HG02884 (cell line): ENCODE data around the gene MAT2B.

ENCODE experiments used
- ATAC-seq: cut with Tn5 transposase; IDR thresholded peaks from one replicate; pipeline ENCODE4 v1.9.1; 2021; ENCODE audit warnings: mild to moderate bottlenecking, moderate library complexity; ENCODE audit not compliant: unreplicated experiment

The MAT2B gene

DNA sequence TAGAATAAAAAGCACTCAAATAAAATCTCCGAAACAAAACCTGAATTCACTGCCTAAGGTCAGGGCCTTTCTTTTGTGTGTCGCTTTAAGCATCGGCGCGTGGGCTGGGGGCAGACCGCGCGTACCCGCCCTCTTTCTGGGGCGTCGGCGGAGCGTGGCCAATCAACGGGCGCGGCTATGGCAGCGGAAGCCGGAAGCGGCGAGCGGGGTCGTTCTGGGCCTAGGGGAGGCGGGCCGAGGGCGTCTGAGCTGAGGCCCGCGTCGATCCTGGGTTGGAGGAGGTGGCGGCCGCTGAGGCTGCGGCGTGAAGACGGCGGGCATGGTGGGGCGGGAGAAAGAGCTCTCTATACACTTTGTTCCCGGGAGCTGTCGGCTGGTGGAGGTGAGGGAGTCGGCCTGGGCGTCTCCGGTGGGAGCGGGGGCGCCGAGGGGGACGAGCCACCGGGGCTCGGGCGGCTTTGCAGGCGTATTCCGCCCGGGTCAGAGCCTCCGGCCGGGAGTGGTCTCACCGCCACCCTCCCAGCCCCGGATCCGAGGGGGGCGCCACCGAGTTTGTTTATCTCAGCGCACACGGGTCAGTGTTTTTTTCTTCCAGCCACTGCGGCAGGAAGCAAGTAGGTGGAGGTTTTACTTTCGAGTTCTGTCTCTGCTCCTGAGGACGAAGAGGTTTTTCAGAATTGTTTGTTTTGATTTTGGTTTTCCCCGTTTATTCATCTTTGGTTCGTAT lies at the start of gene MAT2B:
TSS of gene MAT2B (plus strand) at position 252 of the 727 bp plus-strand sequence. CDS start at position 320, 68 bp downstream.
- ATAC-seq: peak; percentile 77

DNA sequence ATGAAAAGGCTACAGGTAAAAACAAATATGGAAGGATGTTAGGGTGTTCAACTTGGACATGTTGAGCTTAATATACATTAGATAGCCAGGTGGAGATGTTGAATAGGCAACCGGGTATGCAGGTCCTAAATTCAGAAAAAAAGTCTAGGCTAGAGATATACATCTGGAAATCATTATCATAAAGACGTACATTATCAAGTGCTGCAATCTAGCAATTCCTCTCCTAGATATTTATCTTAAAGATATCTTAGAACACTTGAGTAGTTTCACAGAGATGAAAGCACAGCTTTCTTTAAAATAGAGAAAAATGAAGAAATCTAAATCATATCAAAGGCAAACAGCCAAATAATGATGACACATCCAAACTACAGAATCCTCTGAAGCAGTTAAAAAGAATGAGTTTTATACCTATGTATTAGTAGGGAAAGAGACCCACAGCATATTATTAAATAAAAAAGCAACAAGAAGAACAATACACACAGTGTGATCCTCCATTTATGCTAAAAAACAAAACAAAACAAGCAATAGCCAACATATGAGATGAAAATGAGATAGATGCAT lies 49.3 kb upstream of the MAT2B start:
- ATAC-seq: no peak

DNA sequence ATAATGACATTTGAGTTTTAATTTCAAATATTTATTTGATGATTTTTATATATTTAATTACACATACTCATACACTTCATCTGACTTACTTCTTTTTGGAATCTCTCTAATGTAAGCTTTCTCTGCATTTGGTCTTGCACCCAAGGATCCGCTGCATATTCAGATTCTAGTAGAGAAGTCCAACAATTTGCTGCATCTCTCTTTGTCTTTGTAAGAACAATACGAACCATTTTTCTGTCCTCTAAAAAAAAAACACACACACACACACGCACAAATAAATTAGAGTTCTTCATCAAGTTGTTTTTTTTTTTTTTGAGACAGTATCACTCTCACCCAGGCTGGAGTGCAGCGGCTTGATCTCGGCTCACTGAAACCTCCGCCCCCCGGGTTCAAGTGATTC lies 48.6 kb upstream of the MAT2B start:
- no peak for ATAC-seq

- no peak for ATAC-seq
These were observed 46.5 kb upstream of the MAT2B start for GRCh38 chr5:163458778-163459385.

DNA sequence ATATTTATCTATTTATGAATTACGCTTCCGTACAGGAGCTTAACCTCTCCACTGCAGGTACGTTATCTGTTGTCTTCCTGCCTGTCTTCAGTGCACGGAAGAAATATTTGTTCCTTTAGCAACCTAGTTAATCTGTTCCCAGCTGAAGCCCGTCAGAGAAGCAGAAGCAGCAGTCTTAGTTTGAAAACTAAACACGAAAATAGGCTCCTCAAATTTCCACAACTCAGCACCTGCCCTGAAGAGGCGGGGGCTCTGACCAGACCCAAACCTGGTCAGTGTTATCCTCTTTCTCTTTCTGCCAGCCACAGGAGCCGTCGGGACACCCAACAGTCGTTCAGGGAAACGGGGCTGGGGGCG lies 46.0 kb upstream of the MAT2B start:
- peak; percentile 3 for ATAC-seq

- ATAC-seq: peak; percentile 77
These were observed 45.4 kb upstream of the MAT2B start, which contains the start of gene NUDCD2 for GRCh38 chr5:163459819-163460561. Gene NUDCD2, minus strand, starts transcription at chr5:163460102. Its CDS starts 52 bp downstream, at chr5:163460050.

DNA sequence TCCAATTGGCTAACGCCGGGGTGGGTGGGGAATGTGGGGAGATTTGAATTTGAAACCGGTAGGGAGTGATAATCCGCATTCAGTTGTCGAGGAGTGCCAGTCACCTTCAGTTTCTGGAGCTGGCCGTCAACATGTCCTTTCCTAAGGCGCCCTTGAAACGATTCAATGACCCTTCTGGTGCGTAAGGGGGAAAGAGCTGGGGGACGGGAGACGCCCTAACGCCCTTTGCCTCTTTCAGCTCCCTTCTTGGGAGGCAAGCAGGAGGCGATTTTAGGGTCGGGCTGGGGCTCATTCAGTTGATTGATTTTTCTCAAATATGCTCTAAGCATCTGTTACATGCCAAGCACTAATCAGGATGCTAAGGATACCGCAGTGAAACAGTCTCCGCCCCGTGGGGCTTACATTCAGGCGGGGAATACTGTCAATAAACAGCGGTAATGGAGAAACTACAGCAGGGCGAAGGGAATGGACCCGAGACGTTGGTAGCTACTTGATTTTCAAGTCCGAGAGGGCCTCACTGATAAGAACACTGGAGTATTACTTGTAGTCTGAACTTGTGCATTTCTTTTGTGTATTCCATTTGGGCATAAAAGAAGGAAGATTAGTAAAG lies 44.8 kb upstream of the MAT2B start, which contains the start of gene HMMR:
TSS of gene HMMR (plus strand) at position 71 of the 610 bp plus-strand sequence. CDS start at position 132, 61 bp downstream.
- ATAC-seq: no peak

DNA sequence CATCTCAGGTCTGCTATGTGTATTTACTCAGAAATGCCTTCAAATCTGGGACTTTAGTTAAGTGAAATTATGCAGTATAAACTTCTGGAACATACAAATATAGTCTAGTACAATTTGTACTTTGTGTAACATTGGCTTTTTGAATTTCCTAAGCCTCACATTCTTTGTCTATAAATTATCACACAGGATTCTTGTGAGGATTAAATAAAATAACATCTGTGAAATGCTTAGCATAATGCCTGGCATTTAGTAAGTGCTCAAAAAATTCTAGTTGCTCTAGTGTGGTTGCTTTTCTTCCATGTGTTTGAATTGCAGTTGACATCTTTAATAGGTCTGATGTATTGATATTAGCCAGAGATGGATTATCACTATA lies 42.4 kb upstream of the MAT2B start:
- no peak for ATAC-seq

- no peak for ATAC-seq
These were observed 37.7 kb upstream of the MAT2B start for GRCh38 chr5:163467682-163468081.

DNA sequence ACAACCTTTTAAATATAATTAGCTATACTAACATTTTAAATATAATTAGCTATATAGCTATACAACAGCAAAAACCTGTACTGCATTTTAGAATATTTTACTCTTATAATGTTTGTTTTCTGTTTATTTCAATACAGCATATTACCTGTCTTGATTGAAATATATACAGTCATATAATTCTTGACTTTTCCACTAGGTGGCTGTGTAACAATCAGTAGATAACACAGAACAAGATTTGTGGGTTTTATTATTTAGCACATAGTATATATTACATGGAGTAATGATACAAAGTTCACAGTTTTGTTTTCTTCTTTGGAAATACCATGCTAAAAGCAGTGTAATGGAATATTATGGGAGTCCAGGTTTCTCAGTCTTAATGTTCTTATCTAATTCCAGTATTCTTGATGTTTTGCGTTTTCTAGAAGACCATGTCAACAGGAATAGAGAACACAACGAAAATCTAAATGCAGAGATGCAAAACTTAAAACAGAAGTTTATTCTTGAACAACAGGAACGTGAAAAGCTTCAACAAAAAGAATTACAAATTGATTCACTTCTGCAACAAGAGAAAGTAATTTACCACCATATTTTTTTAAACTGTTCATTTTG lies 31.7 kb upstream of the MAT2B start:
- ATAC-seq: peak; percentile 85

- no peak for ATAC-seq
These were observed 30.0 kb upstream of the MAT2B start for GRCh38 chr5:163475411-163475810.

- no peak for ATAC-seq
These were observed 27.1 kb upstream of the MAT2B start for GRCh38 chr5:163478126-163478981.

DNA sequence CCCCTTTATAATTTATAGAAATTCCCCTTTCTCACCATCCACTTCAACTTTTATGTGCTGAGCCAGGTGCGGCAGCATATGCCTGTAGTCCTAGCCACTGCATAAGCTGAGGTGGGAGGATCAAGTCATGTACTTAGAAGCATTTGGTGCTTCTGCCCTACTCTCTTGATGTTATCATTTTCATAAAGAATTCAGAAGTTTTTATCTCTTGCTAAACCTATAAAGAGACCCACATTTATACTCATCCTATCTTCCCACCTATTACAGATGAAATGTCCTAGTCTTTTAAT lies 26.5 kb upstream of the MAT2B start:
- no peak for ATAC-seq

- ATAC-seq: no peak
These were observed 16.2 kb upstream of the MAT2B start for GRCh38 chr5:163489055-163489744.

- no peak for ATAC-seq
These were observed 15.7 kb upstream of the MAT2B start for GRCh38 chr5:163489745-163490075.

DNA sequence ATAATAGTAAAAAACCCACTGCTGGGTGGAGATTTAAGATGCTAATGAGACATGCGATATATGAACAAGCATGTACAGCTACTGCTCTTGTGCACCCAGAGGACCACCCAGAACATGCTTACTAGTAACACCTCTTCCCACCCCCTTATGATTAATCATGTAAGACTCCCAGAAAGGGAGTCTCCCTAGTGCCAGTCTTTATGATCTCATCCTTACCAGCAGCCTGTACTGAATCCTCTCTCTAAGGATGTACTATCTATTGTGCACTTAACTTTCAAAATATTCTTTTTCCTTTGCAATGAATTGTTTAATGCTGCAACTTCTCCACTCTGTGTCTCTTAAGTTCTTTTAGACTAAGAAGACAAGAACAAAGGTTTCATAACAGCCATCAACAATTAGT lies 9.1 kb upstream of the MAT2B start:
- no peak for ATAC-seq

DNA sequence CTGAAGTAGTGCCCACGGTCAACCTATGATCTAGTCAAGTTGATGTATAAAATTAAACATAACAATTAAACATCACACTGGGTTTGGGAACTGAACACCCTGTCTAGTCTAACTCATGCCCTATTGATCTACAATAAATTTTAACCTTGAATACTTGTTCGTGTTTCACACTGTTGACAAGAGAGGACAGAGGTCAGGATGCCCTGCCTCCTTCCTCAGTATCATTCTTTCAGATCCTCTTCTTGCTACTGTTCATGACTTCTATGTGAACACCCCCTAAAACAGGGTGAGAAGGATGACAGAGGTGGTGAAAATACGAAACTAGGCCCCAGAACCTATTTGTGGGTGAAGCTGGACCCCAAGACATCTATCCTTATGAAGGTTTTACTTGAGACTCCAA lies 8.1 kb upstream of the MAT2B start:
- no peak for ATAC-seq

DNA sequence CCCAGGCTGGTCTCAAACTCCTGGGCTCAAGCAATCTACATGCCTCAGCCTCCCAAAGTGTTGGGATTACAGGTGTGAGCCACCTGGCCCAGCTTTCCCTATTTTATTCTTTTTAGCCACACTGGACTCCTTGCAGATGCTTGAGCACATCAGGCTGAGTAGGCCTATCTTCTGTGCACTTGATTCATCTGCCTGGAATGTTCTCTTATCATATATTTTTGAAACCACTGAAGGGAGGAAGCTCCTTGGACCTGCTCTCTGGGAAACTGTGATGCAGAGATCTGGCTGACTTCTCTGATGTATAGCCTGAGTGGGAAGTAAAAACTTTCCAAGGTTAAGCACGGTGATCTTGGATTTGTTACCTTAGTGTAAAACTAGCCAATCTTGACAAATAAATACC lies 6.5 kb upstream of the MAT2B start:
- no peak for ATAC-seq

DNA sequence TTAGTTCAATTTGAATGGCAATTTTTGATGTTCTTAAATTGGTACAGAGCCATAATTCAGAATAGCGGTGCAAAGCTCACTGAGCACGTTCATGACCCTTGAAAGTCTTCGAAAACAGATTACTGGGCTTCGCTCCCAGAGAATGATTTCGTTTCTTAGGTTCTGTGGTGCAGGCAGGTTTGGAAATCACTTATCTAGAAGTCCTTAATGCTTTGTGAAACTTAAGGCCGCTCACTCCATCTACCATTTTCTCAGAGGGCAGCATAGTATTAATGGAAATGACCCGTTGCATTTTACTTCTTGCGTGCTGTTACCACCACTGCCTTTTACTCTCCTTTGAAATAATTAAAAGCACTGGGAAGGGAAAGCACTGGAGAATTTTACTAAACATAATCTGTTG lies 2.9 kb upstream of the MAT2B start:
- ATAC-seq: no peak
